Fibroblast of the aortic adventitia (primary cell): ENCODE measurements around the gene PCDH15. TPM values are rescaled to one million over a fixed set of nuclear protein-coding genes. Genes with fewer than 3 reads are reported as not detected.

Experiments used
- DNase-seq: peaks from one replicate; pipeline ENCODE4 v3.0.0-alpha.2; 2010; ENCODE audit warnings: low read depth
- H3K4me3 ChIP-seq: 2 replicates; pipeline ENCODE4 v1.5.1; 2011; ENCODE audit warnings: low read depth, mild to moderate bottlenecking, control low read depth, low read length, moderate library complexity
- small RNA-seq: library from RNA; depleted of rRNA; stranded (forward); fragments of <200 nt; gene quantifications from one replicate; pipeline ENCODE3, GENCODE V24; 2012
- total RNA-seq: library from RNA; depleted of rRNA; stranded (reverse); fragments of >200 nt; gene quantifications from 2 replicates; pipeline ENCODE4 v1.2.3, GENCODE V29; 2012; ENCODE audit warnings: low replicate concordance
- TF ChIP-seq, protein P1 (sequence below): IDR thresholded peaks from 2 replicates; pipeline ENCODE4 v1.5.1; 2011; ENCODE audit warnings: mild to moderate bottlenecking, low read length, control low read depth, inconsistent platforms; ENCODE audit not compliant: insufficient read depth

PCDH15 gene
- total RNA-seq, 1 donor: 0.09 TPM

DNA sequence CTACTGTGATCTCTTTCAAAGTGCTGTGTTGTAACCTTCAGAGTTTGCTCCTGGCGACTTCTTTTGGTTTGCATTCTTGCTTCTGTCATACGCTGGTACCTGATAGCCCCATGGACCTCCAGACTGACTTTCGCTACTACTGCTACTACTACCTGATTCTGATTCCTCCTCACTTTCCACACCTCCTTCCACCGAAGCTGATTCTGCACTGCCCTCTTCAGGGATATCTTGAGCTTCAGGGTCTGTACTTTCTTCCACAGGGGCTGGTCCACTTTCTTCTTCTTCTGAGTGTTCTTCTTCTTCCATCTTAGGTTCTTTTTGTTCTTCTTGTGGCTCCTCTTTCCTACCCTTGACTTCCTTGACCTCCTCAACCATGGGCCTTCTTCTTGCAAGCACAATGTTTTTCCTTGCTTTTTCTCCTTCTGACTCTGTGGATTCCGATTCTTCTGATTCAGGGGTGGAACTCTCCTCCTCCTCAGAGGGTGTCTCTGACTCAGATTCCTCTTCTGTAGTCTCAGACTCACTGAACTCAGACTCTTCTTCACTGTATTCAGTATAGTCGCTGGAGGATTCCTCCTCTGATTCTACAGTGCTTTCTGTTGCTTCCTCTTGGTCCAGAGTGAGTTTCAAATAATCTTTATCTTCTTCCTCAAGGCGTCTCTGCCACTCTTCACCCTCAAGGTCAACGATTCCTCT is 992.2 kb downstream of the PCDH15 start:
- no peak overlapping the region for H3K4me3 ChIP-seq
- TF ChIP-seq, protein P1, sequence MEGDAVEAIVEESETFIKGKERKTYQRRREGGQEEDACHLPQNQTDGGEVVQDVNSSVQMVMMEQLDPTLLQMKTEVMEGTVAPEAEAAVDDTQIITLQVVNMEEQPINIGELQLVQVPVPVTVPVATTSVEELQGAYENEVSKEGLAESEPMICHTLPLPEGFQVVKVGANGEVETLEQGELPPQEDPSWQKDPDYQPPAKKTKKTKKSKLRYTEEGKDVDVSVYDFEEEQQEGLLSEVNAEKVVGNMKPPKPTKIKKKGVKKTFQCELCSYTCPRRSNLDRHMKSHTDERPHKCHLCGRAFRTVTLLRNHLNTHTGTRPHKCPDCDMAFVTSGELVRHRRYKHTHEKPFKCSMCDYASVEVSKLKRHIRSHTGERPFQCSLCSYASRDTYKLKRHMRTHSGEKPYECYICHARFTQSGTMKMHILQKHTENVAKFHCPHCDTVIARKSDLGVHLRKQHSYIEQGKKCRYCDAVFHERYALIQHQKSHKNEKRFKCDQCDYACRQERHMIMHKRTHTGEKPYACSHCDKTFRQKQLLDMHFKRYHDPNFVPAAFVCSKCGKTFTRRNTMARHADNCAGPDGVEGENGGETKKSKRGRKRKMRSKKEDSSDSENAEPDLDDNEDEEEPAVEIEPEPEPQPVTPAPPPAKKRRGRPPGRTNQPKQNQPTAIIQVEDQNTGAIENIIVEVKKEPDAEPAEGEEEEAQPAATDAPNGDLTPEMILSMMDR: no peak
- no peak for DNase-seq

DNA sequence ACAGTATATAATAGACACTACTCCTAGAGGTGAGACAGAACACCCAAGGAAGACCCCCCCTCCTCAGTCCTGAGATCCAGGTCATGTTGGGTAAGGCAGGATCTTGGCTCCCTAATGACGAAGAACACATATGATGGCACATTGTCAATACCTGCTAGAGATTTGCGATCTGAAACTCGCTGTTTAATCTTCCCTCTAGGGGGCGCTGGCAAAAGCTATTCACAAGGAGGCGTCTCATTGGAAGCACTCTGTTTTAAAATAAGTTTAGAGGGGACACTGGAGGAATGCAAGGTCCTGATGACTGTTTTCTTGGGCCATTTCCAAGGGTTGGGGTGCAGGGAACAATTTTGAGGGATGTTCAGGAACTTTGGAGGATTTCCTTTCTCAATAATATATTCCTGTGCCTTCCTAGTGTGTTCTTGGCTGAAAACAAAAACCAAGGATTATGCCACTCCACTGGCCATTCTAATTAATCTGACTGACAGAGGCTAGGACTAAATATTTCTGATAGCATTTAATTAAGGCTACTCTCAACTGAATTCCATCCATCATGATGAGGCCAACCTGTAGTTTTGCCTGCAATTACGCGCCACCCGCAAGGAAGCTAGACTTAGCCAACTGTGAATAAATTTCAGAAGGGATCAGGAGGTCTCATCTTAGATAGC is 1014.7 kb downstream of the PCDH15 start:
- no peak for DNase-seq
- H3K4me3 ChIP-seq: no peak overlapping the region
- TF ChIP-seq, protein P1: no peak

DNA sequence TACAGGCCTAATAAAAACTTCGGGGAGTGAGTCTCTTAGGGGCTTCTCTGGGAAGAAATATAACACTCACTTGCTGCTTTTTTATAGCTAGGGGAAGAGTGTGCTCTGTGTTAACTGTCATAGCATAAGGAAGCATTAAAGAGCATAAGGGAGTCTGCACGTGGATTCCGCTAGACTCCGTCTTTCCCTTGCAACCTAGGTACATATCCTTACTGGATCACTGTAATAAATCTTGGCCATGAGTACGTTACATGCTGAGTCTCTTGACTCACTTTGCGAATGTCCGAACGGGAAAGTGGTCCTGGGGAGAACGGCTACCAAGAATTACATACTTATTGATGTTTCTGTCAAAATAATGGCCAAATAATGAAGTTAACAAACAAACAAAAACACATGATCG is 1029.3 kb downstream of the PCDH15 start:
- no peak overlapping the region for H3K4me3 ChIP-seq
- DNase-seq: no peak
- TF ChIP-seq, protein P1: no peak

DNA sequence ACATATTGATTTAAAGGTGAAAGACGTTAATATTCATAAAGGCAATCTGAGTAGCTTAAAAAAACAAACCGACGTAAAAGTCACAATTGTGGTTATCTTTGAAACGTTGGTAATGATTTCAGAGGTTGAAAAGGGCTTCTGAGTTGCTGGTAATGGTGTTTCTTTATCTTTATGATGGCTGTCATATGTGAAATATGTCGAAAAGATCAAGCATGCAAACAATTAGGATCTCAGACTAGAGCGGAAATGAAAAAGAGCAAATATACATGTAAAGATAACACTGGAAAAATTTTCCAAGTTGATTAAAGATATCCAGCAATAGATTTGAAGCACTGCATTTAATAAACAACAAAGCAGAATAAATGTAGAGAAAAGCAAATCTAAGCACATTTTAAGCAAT is 1030.1 kb downstream of the PCDH15 start:
- H3K4me3 ChIP-seq: no peak overlapping the region
- TF ChIP-seq, protein P1: no peak
- no peak for DNase-seq

DNA sequence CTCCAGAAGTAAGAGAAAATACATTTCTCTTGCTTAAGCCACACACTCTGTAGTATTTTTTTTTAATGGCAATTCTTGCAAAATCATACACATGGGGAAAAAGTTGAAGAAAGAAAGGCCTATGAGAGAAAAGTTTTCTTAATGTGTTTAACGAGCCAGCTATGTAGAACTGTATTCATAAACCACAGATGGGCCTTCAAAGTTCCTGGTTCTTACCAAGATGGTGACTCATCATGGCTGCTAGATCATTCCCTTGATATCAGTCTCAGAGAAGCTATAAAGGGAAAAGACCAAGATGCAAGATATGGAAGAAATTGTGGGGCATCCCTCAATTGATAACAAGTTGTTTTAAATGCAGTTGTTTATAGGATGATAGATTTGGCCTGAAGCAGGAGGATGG is 1035.7 kb downstream of the PCDH15 start:
- no peak overlapping the region for H3K4me3 ChIP-seq
- DNase-seq: no peak
- TF ChIP-seq, protein P1: no peak

DNA sequence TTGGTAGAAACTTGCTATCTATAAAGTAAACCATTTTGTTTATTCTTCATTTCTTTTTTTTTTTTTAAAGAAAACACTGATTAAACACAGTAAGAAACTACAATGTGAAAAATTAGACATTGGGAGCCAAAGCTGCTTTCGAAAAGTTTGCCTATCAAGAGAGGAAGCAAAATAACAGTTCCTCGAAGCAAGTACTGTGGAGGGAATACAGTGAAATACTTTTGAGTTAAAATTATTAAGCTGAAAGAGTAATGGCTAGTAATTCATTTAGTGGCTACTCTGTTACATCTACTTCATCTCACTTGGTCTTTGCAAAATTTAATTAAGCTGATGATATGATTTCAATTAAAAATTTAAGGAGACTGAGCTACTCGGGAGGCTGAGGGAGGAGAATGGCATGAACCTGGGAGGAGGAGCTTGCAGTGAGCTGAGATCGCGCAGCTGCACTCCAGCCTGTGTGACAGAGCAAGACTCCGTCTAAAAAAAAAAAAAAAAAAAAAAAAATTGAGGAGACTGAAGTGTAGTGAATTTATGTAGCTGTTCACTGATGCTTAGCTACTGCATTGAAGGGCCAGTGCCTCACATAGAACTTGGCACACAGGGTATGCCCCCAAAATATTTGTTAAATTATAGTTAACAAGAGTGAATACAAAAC is 1046.3 kb downstream of the PCDH15 start:
- H3K4me3 ChIP-seq: no peak overlapping the region
- TF ChIP-seq, protein P1: no peak
- DNase-seq: no peak

Small RNAs within 50 kb of the gene (small RNA-seq; reads per million reads assigned to genes)
- gene AL365496.1: not detected
- not detected for gene MIR548F1
- not detected for gene RNU6-687P
